GM23338 (cell line): Measurements from ENCODE around the gene HSPB2.
"Not testable (repeated sequence)": the region's sequence is repeated elsewhere in the genome, so short reads cannot be mapped to it uniquely, and the experiment has no call there.

Source experiments
- CTCF ChIP-seq, 2 experiments: fragments of 200-600 bp in 1 of 2; sonication (generic) in 1 of 2; conservative IDR thresholded peaks; 2 replicates each; pipeline versions ENCODE4 v1.5.1 to v1.6.1; 2016 to 2017; ENCODE audit warnings: antibody characterized with exemption in 2 of 2, low read depth in 2 of 2, mild to moderate bottlenecking in 2 of 2, moderate library complexity in 1 of 2
- ETS1 ChIP-seq: IDR thresholded peaks from 2 replicates; pipeline ENCODE4 v1.6.1; 2016; ENCODE audit warnings: antibody characterized with exemption
- EZH2 ChIP-seq: fragments of 200-600 bp; sonication (generic); IDR thresholded peaks from one replicate; pipeline ENCODE4 v1.8.0; 2017; ENCODE audit warnings: antibody characterized with exemption, mild to moderate bottlenecking, low read depth; ENCODE audit not compliant: unreplicated experiment
- EZH2phosphoT487 ChIP-seq: fragments of 200-600 bp; sonication (generic); IDR thresholded peaks from one replicate; pipeline ENCODE4 v1.8.1; 2018; ENCODE audit warnings: antibody characterized with exemption; ENCODE audit not compliant: unreplicated experiment
- JUNB ChIP-seq: IDR thresholded peaks from one replicate; pipeline ENCODE4 v1.6.1; 2016; ENCODE audit warnings: antibody characterized with exemption; ENCODE audit not compliant: unreplicated experiment
- POLR2AphosphoS5 ChIP-seq: IDR thresholded peaks from 2 replicates; pipeline ENCODE4 v1.6.1; 2016; ENCODE audit warnings: antibody characterized with exemption, low read depth
- REST ChIP-seq: IDR thresholded peaks from one replicate; pipeline ENCODE4 v1.6.1; 2018; ENCODE audit warnings: antibody characterized with exemption; ENCODE audit not compliant: unreplicated experiment
- ZNF331 ChIP-seq: fragments of 250-450 bp; sonication (Bioruptor Pico); IDR thresholded peaks from 2 replicates; pipeline ENCODE4 v1.5.0; 2020; ENCODE audit warnings: low read depth, mild to moderate bottlenecking, moderate library complexity

GRCh38 chr11:111885053-111885452 is 27.5 kb upstream of the HSPB2 start:
- not testable (repeated sequence) for TF ChIP-seq CTCF (conservative IDR thresholded peaks at IDR 0.05; ENCODE audit: low read depth in 2 of 2); POLR2AphosphoS5; ETS1; ZNF331 (CRISPR knock-in tag); EZH2; JUNB; EZH2phosphoT487; REST
